HEK293 (cell line): Measurements from ENCODE around the gene IL1RAP.

Source experiments
- CTCF ChIA-PET: fragments of 350-600 bp; formaldehyde crosslinking; extraction: SDS; loops from one replicate; lab custom pipeline; 2021; ENCODE audit warnings: antibody characterized with exemption; lab: Yijun Ruan, JAX
- POLR2A ChIA-PET: fragments of 300-600 bp; formaldehyde crosslinking; extraction: SDS; loops from one replicate; lab custom pipeline; 2020; ENCODE audit warnings: antibody characterized with exemption, inconsistent platforms; lab: Yijun Ruan, JAX
- H3K27ac ChIP-seq: fragments of 200-500 bp; sonication (Bioruptor generic); 2 replicates; pipeline ENCODE4 v1.5.1; 2014; ENCODE audit warnings: low read depth, low read length, control low read depth, inconsistent platforms; ENCODE audit errors: extremely low read depth
- H3K36me3 ChIP-seq, 2 experiments: fragments of 200-500 bp in 1 of 2; sonication (Bioruptor generic) in 1 of 2; 1 replicate in 1 of 2; 2 replicates in 1 of 2; pipeline ENCODE4 v1.5.1; 2014 to 2017; ENCODE audit warnings: inconsistent platforms in 2 of 2, low read length in 2 of 2; ENCODE audit not compliant: control insufficient read depth in 2 of 2, insufficient read depth in 1 of 2
- H3K4me1 ChIP-seq: fragments of 200-500 bp; sonication (Bioruptor generic); 2 replicates; pipeline ENCODE4 v1.5.1; 2014; ENCODE audit warnings: mild to moderate bottlenecking, low read length, inconsistent platforms; ENCODE audit not compliant: control insufficient read depth, insufficient read depth
- H3K4me3 ChIP-seq: 2 replicates; pipeline ENCODE4 v1.5.1; 2011; ENCODE audit warnings: low read depth, mild to moderate bottlenecking, control low read depth, low read length, moderate library complexity
- H3K9me3 ChIP-seq: fragments of 200-500 bp; sonication (Bioruptor generic); 2 replicates; pipeline ENCODE4 v1.5.1; 2014; ENCODE audit warnings: low read depth, low read length, inconsistent platforms; ENCODE audit not compliant: control insufficient read depth, insufficient read depth
- HOXD13 ChIP-seq: sonication (generic); formaldehyde crosslinking; IDR thresholded peaks from 2 replicates; pipeline ENCODE4 v1.8.0; 2022; ENCODE audit warnings: missing genetic modification reagents, borderline replicate concordance
- MZF1 ChIP-seq: fragments of 450-650 bp; formaldehyde crosslinking; IDR thresholded peaks from 2 replicates; pipeline ENCODE4 v1.5.1; 2017; ENCODE audit warnings: missing biosample characterization, missing genetic modification characterization, borderline replicate concordance
- PRDM1 ChIP-seq: fragments of 450-650 bp; formaldehyde crosslinking; IDR thresholded peaks from 2 replicates; pipeline ENCODE4; 2016; ENCODE audit warnings: missing biosample characterization, missing genetic modification characterization
- PRDM4 ChIP-seq: fragments of 450-650 bp; formaldehyde crosslinking; IDR thresholded peaks from 2 replicates; pipeline ENCODE4 v1.5.1; 2017; ENCODE audit warnings: missing biosample characterization, missing genetic modification characterization
- SALL2 ChIP-seq: fragments of 450-650 bp; formaldehyde crosslinking; IDR thresholded peaks from 2 replicates; pipeline ENCODE4 v1.5.0; 2017; ENCODE audit warnings: missing biosample characterization, mild to moderate bottlenecking, missing genetic modification characterization, borderline replicate concordance
- SCRT2 ChIP-seq: fragments of 450-650 bp; formaldehyde crosslinking; IDR thresholded peaks from 2 replicates; pipeline ENCODE4 v1.5.1; 2016; ENCODE audit warnings: missing biosample characterization, missing genetic modification characterization
- ZNF10 ChIP-seq: fragments of 450-650 bp; formaldehyde crosslinking; IDR thresholded peaks from 2 replicates; pipeline ENCODE4 v1.5.1; 2017; ENCODE audit warnings: missing biosample characterization, missing genetic modification characterization
- ZNF132 ChIP-seq: fragments of 450-650 bp; formaldehyde crosslinking; IDR thresholded peaks from 2 replicates; pipeline ENCODE4 v1.5.1; 2017; ENCODE audit warnings: missing biosample characterization, missing genetic modification characterization, borderline replicate concordance
- ZNF23 ChIP-seq: fragments of 450-650 bp; formaldehyde crosslinking; IDR thresholded peaks from 2 replicates; pipeline ENCODE4 v1.5.1; 2016; ENCODE audit warnings: missing biosample characterization, missing genetic modification characterization, borderline replicate concordance
- ZNF311 ChIP-seq: fragments of 450-650 bp; formaldehyde crosslinking; IDR thresholded peaks from 2 replicates; pipeline ENCODE4 v1.5.1; 2017; ENCODE audit warnings: missing biosample characterization, missing genetic modification characterization, borderline replicate concordance
- ZNF48 ChIP-seq: fragments of 450-650 bp; formaldehyde crosslinking; IDR thresholded peaks from 2 replicates; pipeline ENCODE4 v1.5.1; 2016; ENCODE audit warnings: missing biosample characterization, missing genetic modification characterization
- ZNF501 ChIP-seq: fragments of 450-650 bp; formaldehyde crosslinking; IDR thresholded peaks from 2 replicates; pipeline ENCODE4 v1.5.1; 2016; ENCODE audit warnings: missing biosample characterization, missing genetic modification characterization
- ZNF544 ChIP-seq: fragments of 450-650 bp; formaldehyde crosslinking; IDR thresholded peaks from 2 replicates; pipeline ENCODE4 v1.5.0; 2017; ENCODE audit warnings: missing biosample characterization, missing genetic modification characterization
- ZNF555 ChIP-seq: fragments of 450-650 bp; formaldehyde crosslinking; conservative IDR thresholded peaks from 2 replicates; pipeline ENCODE4 v1.5.1; 2017; ENCODE audit warnings: missing biosample characterization, mild to moderate bottlenecking, missing genetic modification characterization, inconsistent platforms
- ZNF701 ChIP-seq: fragments of 450-650 bp; formaldehyde crosslinking; IDR thresholded peaks from 2 replicates; pipeline ENCODE4 v1.5.1; 2016; ENCODE audit warnings: missing biosample characterization, missing genetic modification characterization
- ZNF747 ChIP-seq: fragments of 450-650 bp; formaldehyde crosslinking; IDR thresholded peaks from 2 replicates; pipeline ENCODE4 v1.5.1; 2016; ENCODE audit warnings: missing biosample characterization, missing genetic modification characterization
- ZNF792 ChIP-seq: fragments of 450-650 bp; formaldehyde crosslinking; IDR thresholded peaks from 2 replicates; pipeline ENCODE4 v1.5.1; 2016; ENCODE audit warnings: missing biosample characterization, missing genetic modification characterization
- ZNF843 ChIP-seq: fragments of 450-650 bp; formaldehyde crosslinking; IDR thresholded peaks from 2 replicates; pipeline ENCODE4 v1.5.1; 2016; ENCODE audit warnings: missing biosample characterization, missing genetic modification characterization
- TF ChIP-seq, protein P1 (sequence below): fragments of 450-650 bp; formaldehyde crosslinking; IDR thresholded peaks from 2 replicates; pipeline ENCODE4 v1.5.1; 2016; ENCODE audit warnings: missing biosample characterization, missing genetic modification characterization, borderline replicate concordance
- TF ChIP-seq, protein P2 (sequence below): fragments of 450-650 bp; formaldehyde crosslinking; IDR thresholded peaks from 2 replicates; pipeline ENCODE4 v1.5.1; 2017; ENCODE audit warnings: missing biosample characterization, missing genetic modification characterization

The IL1RAP gene

DNA sequence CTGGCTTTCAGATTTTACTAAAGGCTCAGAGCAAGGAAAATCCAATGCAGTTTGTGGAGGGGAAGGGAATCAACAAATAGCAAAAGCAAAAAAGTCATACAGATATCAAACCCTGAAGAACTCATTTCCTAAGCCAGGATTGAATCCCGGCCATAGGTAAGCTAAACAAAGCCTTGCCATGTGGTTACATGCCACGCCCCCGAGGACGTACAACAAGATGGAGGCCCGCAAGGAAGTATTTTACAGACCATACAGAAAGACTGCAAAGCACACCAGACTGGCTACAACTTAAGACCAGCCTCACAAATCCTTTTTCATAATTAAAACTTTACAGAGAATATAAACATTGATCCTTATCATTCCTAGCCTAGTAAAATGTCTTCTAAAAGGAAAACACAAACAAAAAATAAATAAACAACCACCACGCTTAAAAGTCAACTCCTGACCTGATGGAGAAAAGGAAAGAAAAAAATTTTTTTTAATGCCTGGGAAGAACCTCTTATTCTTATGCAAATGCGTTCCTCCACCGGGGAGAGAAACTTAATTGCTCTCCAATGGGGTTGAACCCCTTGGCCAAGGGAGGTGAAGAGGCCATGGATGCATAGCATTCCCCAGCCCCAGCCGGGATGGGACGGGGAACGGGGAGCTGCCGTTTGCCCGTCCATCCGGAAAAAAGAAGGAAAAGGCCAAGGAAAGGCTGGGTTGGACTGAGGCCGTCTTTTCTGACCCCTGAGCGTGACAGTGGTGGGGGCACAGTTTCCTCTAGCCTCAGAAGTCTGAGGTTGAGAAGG, 39.3 kb downstream of the IL1RAP start:
- TF ChIP-seq ZNF501 (tag by site-specific recombination) (no peak), SALL2 (tag by site-specific recombination) (no peak), ZNF132 (no peak), ZNF843 (tag by site-specific recombination) (no peak), ZNF555 (tag by site-specific recombination) (no peak), MZF1 (no peak), PRDM4 (tag by site-specific recombination) (no peak), ZNF792 (no peak), HOXD13 (CRISPR knock-in tag) (no peak), ZNF48 (tag by site-specific recombination) (no peak), SCRT2 (tag by site-specific recombination) (no peak), PRDM1 (tag by site-specific recombination) (no peak), ZNF311 (tag by site-specific recombination) (no peak), ZNF701 (tag by site-specific recombination) (no peak), ZNF10 (tag by site-specific recombination) (no peak)
- TF ChIP-seq, protein P1, sequence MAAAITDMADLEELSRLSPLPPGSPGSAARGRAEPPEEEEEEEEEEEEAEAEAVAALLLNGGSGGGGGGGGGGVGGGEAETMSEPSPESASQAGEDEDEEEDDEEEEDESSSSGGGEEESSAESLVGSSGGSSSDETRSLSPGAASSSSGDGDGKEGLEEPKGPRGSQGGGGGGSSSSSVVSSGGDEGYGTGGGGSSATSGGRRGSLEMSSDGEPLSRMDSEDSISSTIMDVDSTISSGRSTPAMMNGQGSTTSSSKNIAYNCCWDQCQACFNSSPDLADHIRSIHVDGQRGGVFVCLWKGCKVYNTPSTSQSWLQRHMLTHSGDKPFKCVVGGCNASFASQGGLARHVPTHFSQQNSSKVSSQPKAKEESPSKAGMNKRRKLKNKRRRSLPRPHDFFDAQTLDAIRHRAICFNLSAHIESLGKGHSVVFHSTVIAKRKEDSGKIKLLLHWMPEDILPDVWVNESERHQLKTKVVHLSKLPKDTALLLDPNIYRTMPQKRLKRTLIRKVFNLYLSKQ (tag by site-specific recombination), result no peak
- CTCF ChIA-PET, result no interaction called here

DNA sequence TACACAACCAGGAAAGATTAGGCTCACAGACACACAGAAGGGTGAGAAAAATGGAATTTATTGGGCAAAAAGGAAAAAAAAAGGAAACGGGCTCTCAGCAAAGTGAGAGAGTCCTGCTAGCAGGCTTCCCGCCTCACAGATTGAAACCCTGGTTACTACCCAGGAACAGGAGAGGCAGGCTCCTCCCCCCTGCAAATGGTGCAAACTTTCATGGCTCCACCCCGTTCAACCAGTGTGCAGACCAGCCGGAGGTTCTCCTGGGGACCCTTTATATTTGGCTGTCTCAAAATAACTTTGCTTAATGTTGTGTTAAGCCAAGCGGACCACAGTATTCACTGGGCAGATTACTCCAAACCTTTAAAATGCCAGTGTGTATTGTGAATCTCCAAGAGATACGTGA, 40.3 kb downstream of the IL1RAP start:
- ChIA-PET POLR2A (no interaction called here), CTCF (no interaction called here)
- H3K4me3 ChIP-seq, result no peak overlapping the region
- TF ChIP-seq ZNF23 (tag by site-specific recombination) (no peak), ZNF747 (tag by site-specific recombination) (no peak), ZNF544 (no peak)
- TF ChIP-seq, protein P2, sequence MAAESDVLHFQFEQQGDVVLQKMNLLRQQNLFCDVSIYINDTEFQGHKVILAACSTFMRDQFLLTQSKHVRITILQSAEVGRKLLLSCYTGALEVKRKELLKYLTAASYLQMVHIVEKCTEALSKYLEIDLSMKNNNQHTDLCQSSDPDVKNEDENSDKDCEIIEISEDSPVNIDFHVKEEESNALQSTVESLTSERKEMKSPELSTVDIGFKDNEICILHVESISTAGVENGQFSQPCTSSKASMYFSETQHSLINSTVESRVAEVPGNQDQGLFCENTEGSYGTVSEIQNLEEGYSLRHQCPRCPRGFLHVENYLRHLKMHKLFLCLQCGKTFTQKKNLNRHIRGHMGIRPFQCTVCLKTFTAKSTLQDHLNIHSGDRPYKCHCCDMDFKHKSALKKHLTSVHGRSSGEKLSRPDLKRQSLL (tag by site-specific recombination), result no peak
- no peaks in the 10 kb centered on the region for H3K36me3 ChIP-seq
- no peaks in the 10 kb centered on the region for H3K4me1 ChIP-seq
- H3K27ac ChIP-seq, result no peak overlapping the region
- no peaks in the 10 kb centered on the region for H3K9me3 ChIP-seq

More for the DNA sequence above, 39.3 kb downstream of the IL1RAP start:
- no peaks in the 10 kb centered on the region for H3K9me3 ChIP-seq
- POLR2A ChIA-PET, result interaction anchor here (0.6 kb wide), 1 partner anchor 231 kb away, joined by 3 read pairs; the partner anchor contains the start of gene CLDN1
- H3K27ac ChIP-seq, result no peak overlapping the region
- no peaks in the 10 kb centered on the region for H3K4me1 ChIP-seq
- H3K4me3 ChIP-seq, result no peak overlapping the region
- no peaks in the 10 kb centered on the region for H3K36me3 ChIP-seq
